ENCODE data around the gene EPHB3.

The EPHB3 gene

DNA sequence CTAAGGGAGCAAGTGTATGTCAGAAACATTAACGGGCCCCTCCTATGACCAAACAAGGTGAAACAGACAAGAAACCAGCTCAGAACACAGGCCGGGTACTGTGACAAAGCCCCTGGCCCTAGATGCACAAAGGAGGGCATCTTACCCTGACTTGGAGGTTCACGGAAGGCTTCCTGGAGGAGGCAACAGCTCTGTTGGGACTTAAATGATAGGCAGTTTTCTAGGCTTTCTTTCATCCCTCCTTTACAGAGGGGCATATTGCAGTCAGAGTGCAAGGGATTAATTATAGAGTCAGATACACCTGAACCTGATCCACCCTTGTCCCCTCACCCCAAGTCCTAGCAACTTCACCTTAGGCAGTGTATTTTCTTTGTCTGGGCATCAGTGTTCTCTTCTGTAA lies 8.4 kb downstream of the EPHB3 start:
- Histone ChIP-seq H3K9me3 (ENCODE audit: insufficient read depth, low read depth, low read length) (no peaks in the 10 kb centered on the region), H3K36me3 (ENCODE audit: control insufficient read depth in 1 of 2, insufficient read depth in 2 of 2, low read length in 2 of 2) (peaks cover 12% of the 10 kb centered on the region in 2 experiments), H3K14ac (ENCODE audit: low read length) (peak overlapping the region; percentile 31), H2BK12ac (ENCODE audit: low read length) (peak overlapping the region; percentile 44), H3K4ac (ENCODE audit: low read depth, low read length) (peak overlapping the region; percentile 73), H3K4me1 (ENCODE audit: control insufficient read depth in 1 of 2, insufficient read depth in 2 of 2, low read length in 2 of 2) (peaks cover 50 to 57% of the 10 kb centered on the region in 2 experiments), H2AK5ac (ENCODE audit: low read length) (peak overlapping the region; percentile 55), H3K4me2 (ENCODE audit: low read length) (no peak overlapping the region), H4K12ac (ENCODE audit: low read depth, low read length) (no peak overlapping the region), H3K79me2 (ENCODE audit: control insufficient read depth, insufficient read depth, low read length, poor library complexity) (peaks cover 22% of the 10 kb centered on the region), H4K8ac (ENCODE audit: low read depth, low read length) (peak overlapping the region; percentile 70), H3K4me3 (ENCODE audit: low read depth, low read length) (no peak overlapping the region), H3K27ac (ENCODE audit: low read depth, low read length) (no peak overlapping the region), H3K27me3 (ENCODE audit: insufficient read depth, low read length) (no peaks in the 10 kb centered on the region), H2BK120ac (ENCODE audit: insufficient read depth, low read length, poor library complexity) (peak overlapping the region; percentile 62), H3K9ac (ENCODE audit: low read length) (no peak overlapping the region), H3K79me1 (ENCODE audit: low read length) (peaks cover 44% of the 10 kb centered on the region), H4K91ac (ENCODE audit: low read depth, low read length) (peak overlapping the region; percentile 82), H2AFZ (ENCODE audit: insufficient read depth, low read length, poor library complexity) (no peak overlapping the region), H3K23ac (ENCODE audit: low read length) (no peak overlapping the region), H3K18ac (ENCODE audit: low read length) (peak overlapping the region; percentile 19), H2BK5ac (ENCODE audit: low read depth, low read length, poor library complexity) (no peak overlapping the region)
- no peak for DNase-seq
- WGBS (ENCODE audit: extremely low coverage, insufficient coverage, insufficient read length), result no CpG with 5 or more reads among the region's 3 CpGs

DNA sequence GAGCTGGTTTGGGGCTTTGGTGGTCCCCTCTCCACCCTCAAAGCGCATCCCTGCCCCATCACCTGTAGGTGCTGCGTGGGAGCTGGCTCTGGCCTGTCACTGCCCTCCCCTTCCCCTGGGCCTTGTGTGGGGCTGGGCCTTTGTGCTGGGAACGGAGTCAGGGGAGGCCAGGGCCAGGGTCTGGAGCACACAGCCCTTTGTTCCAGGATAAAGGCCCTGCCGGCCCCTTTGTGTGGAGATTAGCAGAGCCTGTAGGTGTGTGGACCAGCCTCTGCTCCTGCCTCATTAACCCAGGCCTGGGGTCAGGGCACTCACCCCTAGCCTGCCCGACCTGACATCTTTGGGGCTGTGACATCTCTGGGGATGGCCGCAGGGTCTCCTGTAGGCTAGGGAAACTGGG lies 8.9 kb downstream of the EPHB3 start:
- H2BK5ac ChIP-seq (ENCODE audit: low read depth, low read length, poor library complexity), result no peak overlapping the region
- H4K91ac ChIP-seq (ENCODE audit: low read depth, low read length), result peak overlapping the region; percentile 69
- H2BK12ac ChIP-seq (ENCODE audit: low read length), result peak overlapping the region; percentile 50
- H4K12ac ChIP-seq (ENCODE audit: low read depth, low read length), result no peak overlapping the region
- no peaks in the 10 kb centered on the region for H3K27me3 ChIP-seq (ENCODE audit: insufficient read depth, low read length)
- H3K79me2 ChIP-seq (ENCODE audit: control insufficient read depth, insufficient read depth, low read length, poor library complexity), result peaks cover 21% of the 10 kb centered on the region
- no peak overlapping the region for H2AK5ac ChIP-seq (ENCODE audit: low read length)
- peak overlapping the region; percentile 70 for H3K14ac ChIP-seq (ENCODE audit: low read length)
- H3K18ac ChIP-seq (ENCODE audit: low read length), result no peak overlapping the region
- H3K27ac ChIP-seq (ENCODE audit: low read depth, low read length), result no peak overlapping the region
- H3K79me1 ChIP-seq (ENCODE audit: low read length), result peaks cover 40% of the 10 kb centered on the region
- peaks cover 12% of the 10 kb centered on the region in 2 experiments for H3K36me3 ChIP-seq (ENCODE audit: control insufficient read depth in 1 of 2, insufficient read depth in 2 of 2, low read length in 2 of 2)
- H4K8ac ChIP-seq (ENCODE audit: low read depth, low read length), result no peak overlapping the region
- no peak for DNase-seq
- no peak overlapping the region for H3K23ac ChIP-seq (ENCODE audit: low read length)
- peaks cover 49 to 56% of the 10 kb centered on the region in 2 experiments for H3K4me1 ChIP-seq (ENCODE audit: control insufficient read depth in 1 of 2, insufficient read depth in 2 of 2, low read length in 2 of 2)
- no peak overlapping the region for H2BK120ac ChIP-seq (ENCODE audit: insufficient read depth, low read length, poor library complexity)
- no peak overlapping the region for H3K4me3 ChIP-seq (ENCODE audit: low read depth, low read length)
- no CpG with 5 or more reads among the region's 6 CpGs for WGBS (ENCODE audit: extremely low coverage, insufficient coverage, insufficient read length)
- no peak overlapping the region for H3K9ac ChIP-seq (ENCODE audit: low read length)
- H3K9me3 ChIP-seq (ENCODE audit: insufficient read depth, low read depth, low read length), result no peaks in the 10 kb centered on the region
- no peak overlapping the region for H3K4ac ChIP-seq (ENCODE audit: low read depth, low read length)
- no peak overlapping the region for H2AFZ ChIP-seq (ENCODE audit: insufficient read depth, low read length, poor library complexity)
- no peak overlapping the region for H3K4me2 ChIP-seq (ENCODE audit: low read length)

DNA sequence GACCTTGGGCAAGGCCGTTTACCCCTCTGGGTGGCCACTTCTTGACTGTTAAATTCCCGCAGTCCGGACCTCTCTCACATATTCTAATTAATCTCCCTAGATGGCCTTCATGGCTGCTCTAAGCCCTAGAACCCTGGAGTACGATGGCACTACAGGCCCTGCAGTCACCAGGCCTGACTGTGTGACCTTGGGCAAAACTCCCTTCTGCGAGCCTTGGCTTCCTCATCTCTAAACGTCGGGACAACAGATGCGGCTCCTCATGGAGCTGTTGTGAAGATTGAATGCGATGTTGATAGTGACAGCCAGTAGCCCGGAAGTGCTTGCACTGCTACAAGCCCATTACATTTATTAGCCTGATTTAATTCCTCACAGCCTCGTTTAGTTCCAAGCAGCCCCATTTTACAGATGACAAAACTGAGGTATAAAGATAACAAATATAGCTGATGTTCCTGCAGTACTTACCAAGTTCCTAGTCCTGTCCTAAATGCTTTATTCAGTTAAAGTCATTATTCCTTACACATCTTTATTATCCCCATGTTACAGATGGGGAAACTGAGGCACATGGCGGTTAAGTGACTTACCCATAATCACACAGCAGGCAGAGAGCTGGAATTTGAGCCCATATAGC lies 10.3 kb downstream of the EPHB3 start:
- Histone ChIP-seq H2AFZ (ENCODE audit: insufficient read depth, low read length, poor library complexity) (no peak overlapping the region), H3K79me2 (ENCODE audit: control insufficient read depth, insufficient read depth, low read length, poor library complexity) (peaks cover 15% of the 10 kb centered on the region), H3K4me1 (ENCODE audit: control insufficient read depth in 1 of 2, insufficient read depth in 2 of 2, low read length in 2 of 2) (peaks cover 43 to 52% of the 10 kb centered on the region in 2 experiments), H3K4me2 (ENCODE audit: low read length) (no peak overlapping the region), H3K18ac (ENCODE audit: low read length) (no peak overlapping the region), H3K23ac (ENCODE audit: low read length) (no peak overlapping the region), H3K27ac (ENCODE audit: low read depth, low read length) (no peak overlapping the region), H4K8ac (ENCODE audit: low read depth, low read length) (no peak overlapping the region), H2BK5ac (ENCODE audit: low read depth, low read length, poor library complexity) (no peak overlapping the region), H3K79me1 (ENCODE audit: low read length) (peaks cover 30% of the 10 kb centered on the region), H3K9me3 (ENCODE audit: insufficient read depth, low read depth, low read length) (no peaks in the 10 kb centered on the region), H3K9ac (ENCODE audit: low read length) (no peak overlapping the region), H3K36me3 (ENCODE audit: control insufficient read depth in 1 of 2, insufficient read depth in 2 of 2, low read length in 2 of 2) (peaks cover 23 to 24% of the 10 kb centered on the region in 2 experiments), H3K14ac (ENCODE audit: low read length) (no peak overlapping the region), H3K4me3 (ENCODE audit: low read depth, low read length) (no peak overlapping the region), H3K27me3 (ENCODE audit: insufficient read depth, low read length) (no peaks in the 10 kb centered on the region), H4K12ac (ENCODE audit: low read depth, low read length) (no peak overlapping the region), H2BK120ac (ENCODE audit: insufficient read depth, low read length, poor library complexity) (no peak overlapping the region), H4K91ac (ENCODE audit: low read depth, low read length) (no peak overlapping the region), H3K4ac (ENCODE audit: low read depth, low read length) (no peak overlapping the region), H2AK5ac (ENCODE audit: low read length) (no peak overlapping the region), H2BK12ac (ENCODE audit: low read length) (no peak overlapping the region)
- DNase-seq, result no peak
- WGBS (ENCODE audit: extremely low coverage, insufficient coverage, insufficient read length), result no CpG with 5 or more reads among the region's 12 CpGs

GRCh38 chr3:184572633-184573270 lies 11.2 kb downstream of the EPHB3 start:
- no peaks in the 10 kb centered on the region for H3K9me3 ChIP-seq (ENCODE audit: insufficient read depth, low read depth, low read length)
- no peaks in the 10 kb centered on the region for H3K27me3 ChIP-seq (ENCODE audit: insufficient read depth, low read length)
- no peak overlapping the region for H2BK12ac ChIP-seq (ENCODE audit: low read length)
- peaks cover 31 to 33% of the 10 kb centered on the region in 2 experiments for H3K36me3 ChIP-seq (ENCODE audit: control insufficient read depth in 1 of 2, insufficient read depth in 2 of 2, low read length in 2 of 2)
- H3K14ac ChIP-seq (ENCODE audit: low read length), result no peak overlapping the region
- H3K79me1 ChIP-seq (ENCODE audit: low read length), result peaks cover 28% of the 10 kb centered on the region
- H3K79me2 ChIP-seq (ENCODE audit: control insufficient read depth, insufficient read depth, low read length, poor library complexity), result peaks cover 15% of the 10 kb centered on the region
- no peak for DNase-seq
- peak overlapping the region; percentile 27 for H3K18ac ChIP-seq (ENCODE audit: low read length)
- no peak overlapping the region for H3K4me2 ChIP-seq (ENCODE audit: low read length)
- no peak overlapping the region for H2BK120ac ChIP-seq (ENCODE audit: insufficient read depth, low read length, poor library complexity)
- no CpG with 5 or more reads among the region's 33 CpGs for WGBS (ENCODE audit: extremely low coverage, insufficient coverage, insufficient read length)
- H2AK5ac ChIP-seq (ENCODE audit: low read length), result no peak overlapping the region
- H3K27ac ChIP-seq (ENCODE audit: low read depth, low read length), result no peak overlapping the region
- H3K4me1 ChIP-seq (ENCODE audit: control insufficient read depth in 1 of 2, insufficient read depth in 2 of 2, low read length in 2 of 2), result peaks cover 34 to 44% of the 10 kb centered on the region in 2 experiments
- no peak overlapping the region for H3K23ac ChIP-seq (ENCODE audit: low read length)
- no peak overlapping the region for H2BK5ac ChIP-seq (ENCODE audit: low read depth, low read length, poor library complexity)
- no peak overlapping the region for H3K4ac ChIP-seq (ENCODE audit: low read depth, low read length)
- no peak overlapping the region for H4K12ac ChIP-seq (ENCODE audit: low read depth, low read length)
- no peak overlapping the region for H2AFZ ChIP-seq (ENCODE audit: insufficient read depth, low read length, poor library complexity)
- no peak overlapping the region for H4K91ac ChIP-seq (ENCODE audit: low read depth, low read length)
- H4K8ac ChIP-seq (ENCODE audit: low read depth, low read length), result no peak overlapping the region
- H3K4me3 ChIP-seq (ENCODE audit: low read depth, low read length), result no peak overlapping the region
- no peak overlapping the region for H3K9ac ChIP-seq (ENCODE audit: low read length)

All from trophoblast cell (in vitro differentiated cells and primary cell).